EL (cell line): ENCODE data around the gene MOSPD2.

Experiments
- DNase-seq: peaks from one replicate; pipeline ENCODE4 v3.0.0-alpha.2; 2016

MOSPD2 gene

GRCh38 chrX:14872851-14873675, at the start of gene MOSPD2, which contains the start of gene FANCB:
Gene MOSPD2 (plus strand): TSS chrX:14873421. CDS start chrX:14873529, 108 bp downstream.
Gene FANCB (minus strand): TSS chrX:14873069. CDS start chrX:14865510, 7,559 bp downstream.
- peak; percentile 93 for DNase-seq

DNA sequence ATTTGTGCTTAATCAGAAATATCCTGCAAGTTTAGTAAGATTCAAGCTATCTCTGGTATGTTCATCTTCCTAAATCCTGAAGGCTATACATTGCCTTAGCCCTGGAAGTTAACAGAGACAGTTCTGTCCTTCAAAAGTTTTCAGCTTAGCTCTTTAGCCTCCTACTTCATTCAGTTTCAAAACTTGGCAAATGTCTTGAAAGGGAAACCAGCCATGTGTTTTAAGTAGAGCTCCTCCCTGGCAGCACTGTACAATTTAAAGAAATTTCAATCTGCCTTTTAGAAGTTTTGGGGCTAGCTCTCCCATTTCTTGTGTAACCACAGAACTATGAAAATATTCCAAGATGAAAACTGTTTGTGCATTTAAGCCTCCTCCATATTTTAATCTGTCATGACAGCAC, 47.4 kb upstream of the MOSPD2 start:
- no peak for DNase-seq

- no peak for DNase-seq
Observed at GRCh38 chrX:14826319-14826718, 46.9 kb upstream of the MOSPD2 start.

DNA sequence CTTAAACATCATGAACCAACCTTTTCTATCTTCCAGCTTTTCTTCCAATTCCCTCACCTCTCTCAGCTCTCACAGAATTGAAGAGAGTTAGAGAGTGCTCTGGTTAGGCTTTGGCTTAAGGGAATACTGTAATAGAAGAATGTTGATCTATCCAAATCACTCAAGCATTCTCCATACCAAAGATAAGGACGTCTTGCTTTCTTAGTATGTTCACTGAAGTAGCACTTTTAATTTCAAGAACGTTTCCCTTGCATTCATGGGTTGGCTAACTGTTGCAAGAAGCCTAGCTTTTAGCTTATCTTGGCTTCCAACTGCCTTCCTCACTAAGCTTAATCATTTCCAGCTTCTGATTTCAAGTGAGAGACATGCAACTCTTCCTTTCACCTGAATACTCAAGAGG, 43.6 kb upstream of the MOSPD2 start:
- DNase-seq: no peak

DNA sequence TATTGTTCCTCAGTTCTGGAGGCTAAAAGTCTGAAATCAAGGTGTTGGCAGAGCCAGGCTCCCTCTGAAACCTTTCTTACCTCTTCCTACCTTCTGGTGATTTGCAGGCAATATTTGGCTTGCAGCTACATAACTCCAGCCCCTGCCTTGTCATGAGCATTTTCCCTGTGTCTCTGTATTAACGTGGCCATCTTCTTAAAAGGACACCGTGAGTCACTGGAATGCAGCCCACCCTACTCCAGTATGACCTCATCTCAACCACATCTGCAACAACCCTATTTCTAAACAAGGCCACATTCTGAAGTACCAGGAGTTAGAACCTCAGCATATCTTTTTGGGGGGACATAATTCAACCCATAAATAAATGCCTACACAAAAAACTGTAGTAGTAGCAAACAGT, 41.1 kb upstream of the MOSPD2 start:
- peak; percentile 72 for DNase-seq

- DNase-seq: peak; percentile 4
Observed at GRCh38 chrX:14832586-14832985, 40.6 kb upstream of the MOSPD2 start.

DNA sequence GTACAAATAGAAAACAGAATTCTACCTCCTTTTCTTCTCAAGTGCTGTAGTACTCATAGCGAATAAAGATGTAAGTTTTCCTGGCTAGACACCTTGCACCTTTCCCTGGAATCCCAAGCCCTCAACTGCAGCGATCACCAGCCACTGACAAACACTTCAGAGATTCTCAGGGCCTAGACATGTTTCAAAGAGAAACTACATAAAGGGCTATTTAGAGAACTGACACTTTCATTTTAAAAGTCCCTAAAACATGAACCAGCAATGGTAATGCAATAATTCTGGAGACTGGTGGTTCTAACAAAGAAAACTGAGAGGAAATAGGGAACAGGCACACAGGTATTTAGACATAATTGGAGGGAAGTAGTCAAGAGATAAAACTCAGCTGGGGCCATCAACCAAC, 36.1 kb upstream of the MOSPD2 start:
- DNase-seq: no peak

DNA sequence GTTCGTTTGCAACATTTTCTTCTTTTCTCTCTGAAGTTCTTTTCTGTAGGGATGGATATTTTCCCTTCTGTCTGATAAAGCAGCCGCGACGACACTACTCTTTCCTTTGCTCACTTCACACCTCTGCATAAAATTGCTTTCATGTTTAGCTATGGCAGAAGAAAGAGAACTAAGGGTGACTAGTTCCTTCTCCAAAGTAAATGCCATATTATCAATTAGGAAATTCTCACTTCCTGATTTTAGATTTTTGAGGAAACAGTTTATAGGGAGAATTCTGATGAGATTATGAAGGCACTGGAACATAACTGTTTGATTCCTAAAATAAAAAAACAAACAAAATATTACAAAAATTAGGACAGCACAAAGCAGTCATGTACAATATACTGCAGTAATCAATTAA, 29.6 kb upstream of the MOSPD2 start:
- DNase-seq: no peak

GRCh38 chrX:14851526-14851925, 21.7 kb upstream of the MOSPD2 start:
- no peak for DNase-seq

DNA sequence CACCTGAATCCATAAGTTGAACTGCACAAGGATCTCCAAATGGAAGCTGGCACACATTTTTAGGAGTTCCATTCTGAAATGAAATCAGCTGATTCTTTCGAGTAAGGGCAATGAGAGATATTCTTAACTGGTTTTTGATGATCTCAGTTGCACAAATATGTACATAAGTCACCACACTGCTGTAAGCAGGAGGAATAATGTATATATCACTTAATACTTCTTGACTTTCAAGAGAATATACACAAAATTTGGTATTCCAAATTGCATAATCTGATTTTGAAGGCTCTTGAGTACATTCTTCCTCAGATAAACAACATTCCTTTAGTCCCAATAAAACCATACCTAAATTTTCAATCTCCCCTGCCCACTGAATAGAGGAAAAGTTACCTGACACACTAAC, 8.6 kb upstream of the MOSPD2 start:
- peak; percentile 62 for DNase-seq

- peak; percentile 49 for DNase-seq
Observed at GRCh38 chrX:14865201-14865600, 8.0 kb upstream of the MOSPD2 start.

DNA sequence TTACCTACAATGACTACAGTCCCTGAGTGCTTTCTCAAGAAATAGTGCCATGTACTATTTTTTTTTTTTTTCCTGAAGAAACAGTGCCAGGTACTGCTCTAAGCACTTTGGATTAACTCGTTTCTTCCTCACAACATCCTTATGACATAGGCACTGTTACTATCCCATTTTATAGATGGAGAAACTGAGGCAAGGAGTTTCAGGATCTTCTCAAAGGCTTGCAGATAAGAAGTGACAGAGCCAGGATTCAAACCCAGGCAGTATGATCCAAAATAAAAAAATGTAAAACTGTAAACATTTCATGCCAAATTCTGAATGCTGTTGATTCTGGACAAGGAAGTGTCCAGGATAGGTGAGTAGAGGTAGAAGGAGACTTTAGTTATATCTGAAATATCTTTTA, 1.5 kb upstream of the MOSPD2 start:
- DNase-seq: no peak

DNA sequence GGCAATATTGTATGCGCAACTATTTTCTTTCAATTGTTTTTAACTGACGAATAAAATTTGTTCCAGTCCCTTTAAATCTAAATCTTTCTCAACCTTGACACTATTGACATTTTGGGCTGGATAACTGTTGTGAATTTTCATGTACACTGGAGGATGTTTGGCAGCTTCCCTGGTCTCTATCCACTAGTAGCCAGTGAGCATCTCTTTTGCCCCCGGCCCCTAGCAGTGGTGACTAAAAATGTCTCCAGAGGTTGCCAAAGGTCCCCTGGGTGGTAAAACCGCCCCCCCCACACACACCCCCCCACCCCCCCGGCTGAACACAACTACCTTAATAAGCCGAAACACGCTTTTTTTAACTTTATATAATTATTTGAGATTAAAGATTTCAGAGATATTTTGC, 866 bp upstream of the MOSPD2 start:
- no peak for DNase-seq

DNA sequence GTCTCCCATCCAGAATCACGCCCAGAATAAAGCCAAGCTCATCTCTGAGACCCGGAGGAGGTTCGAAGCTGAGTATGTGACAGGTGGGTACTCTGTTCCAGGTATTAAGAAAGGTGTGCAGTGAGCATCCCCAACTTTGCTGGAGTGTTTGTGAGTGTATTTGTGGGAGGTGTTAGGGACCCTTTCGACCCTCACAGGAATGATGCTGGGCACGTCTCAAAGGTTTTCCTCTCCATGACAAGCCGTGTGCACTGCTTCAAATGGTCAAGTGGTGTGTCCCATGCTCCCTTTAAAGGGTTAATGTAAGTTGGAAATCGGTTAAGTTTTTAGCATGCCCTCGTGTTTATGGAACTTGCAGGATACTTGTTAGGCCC, 442 bp downstream of the MOSPD2 start:
- DNase-seq: no peak

- DNase-seq: no peak
Observed at GRCh38 chrX:14875624-14876023, 2.4 kb downstream of the MOSPD2 start.

DNA sequence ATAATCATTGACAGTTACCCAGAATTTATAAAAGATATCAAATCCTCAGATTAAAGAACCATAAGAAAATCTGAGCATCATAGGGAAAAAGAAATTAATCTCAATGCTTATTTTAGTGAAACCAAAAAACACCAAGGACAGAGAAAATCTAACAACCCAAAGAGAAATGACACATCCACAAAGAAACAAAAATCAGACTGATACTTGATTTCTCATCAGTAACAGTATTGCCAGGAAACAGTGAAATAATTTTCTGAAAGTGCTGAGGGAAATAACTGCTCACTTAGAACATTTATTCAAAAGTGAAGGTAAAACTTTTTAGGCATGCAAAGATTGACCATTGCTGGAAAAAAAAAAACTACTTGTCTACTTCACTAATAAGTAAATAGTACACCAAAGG, 10.6 kb downstream of the MOSPD2 start:
- no peak for DNase-seq

DNA sequence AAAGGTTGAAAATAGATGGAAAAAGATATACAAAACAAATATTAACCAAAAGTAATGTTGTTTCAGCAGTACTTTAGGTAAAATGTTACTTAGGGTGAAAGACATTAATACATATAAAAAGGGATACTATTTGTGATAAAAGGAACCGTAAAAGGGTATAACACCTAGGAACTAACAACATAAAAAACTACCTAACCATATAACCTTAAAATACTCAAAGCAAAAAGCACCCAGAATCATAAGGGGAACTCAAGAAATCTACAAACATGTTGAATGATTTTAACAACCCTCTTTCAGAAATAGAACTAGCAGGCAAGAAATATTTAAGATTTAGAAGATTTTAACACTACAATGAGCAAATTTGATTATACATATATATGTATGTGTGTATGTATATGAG, 11.5 kb downstream of the MOSPD2 start:
- no peak for DNase-seq

DNA sequence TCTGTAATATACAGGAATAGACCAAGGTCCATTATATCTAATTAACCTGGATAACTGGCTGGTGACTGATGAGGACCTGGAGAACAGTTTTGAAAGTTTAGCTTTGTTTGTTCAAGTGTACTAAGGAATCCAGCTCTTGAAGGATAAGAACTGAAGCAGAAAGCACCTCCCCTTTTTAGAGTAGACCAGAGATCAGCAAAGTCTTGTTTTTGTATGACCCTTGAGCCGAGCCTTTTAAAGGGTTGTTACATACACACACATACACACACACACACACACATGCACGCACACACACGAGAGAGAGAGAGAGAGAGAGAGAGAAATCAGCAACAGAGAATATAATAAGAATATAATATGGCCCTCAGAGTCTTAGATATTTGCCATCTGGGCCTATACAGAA, 13.0 kb downstream of the MOSPD2 start:
- DNase-seq: no peak

DNA sequence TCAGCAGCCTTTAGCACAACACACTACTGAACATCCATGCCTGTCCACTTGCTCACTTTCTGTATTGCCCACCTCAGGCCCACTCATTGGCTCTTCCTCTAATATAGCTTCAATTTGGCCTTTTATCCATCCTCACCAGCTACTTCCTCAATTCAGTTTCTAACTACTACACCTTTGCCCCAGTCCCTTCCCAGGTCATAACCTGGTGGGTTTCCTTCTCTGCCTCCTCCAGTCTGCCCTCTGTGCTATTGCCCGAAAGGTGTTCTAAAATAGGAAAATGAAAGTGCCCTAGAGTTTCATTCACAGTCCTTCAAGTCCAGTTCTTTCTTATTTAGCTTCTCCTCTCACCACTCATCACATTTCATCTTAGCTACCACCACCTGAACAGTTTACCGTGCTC, 23.1 kb downstream of the MOSPD2 start:
- no peak for DNase-seq

GRCh38 chrX:14897042-14897441, 23.8 kb downstream of the MOSPD2 start:
- no peak for DNase-seq

DNA sequence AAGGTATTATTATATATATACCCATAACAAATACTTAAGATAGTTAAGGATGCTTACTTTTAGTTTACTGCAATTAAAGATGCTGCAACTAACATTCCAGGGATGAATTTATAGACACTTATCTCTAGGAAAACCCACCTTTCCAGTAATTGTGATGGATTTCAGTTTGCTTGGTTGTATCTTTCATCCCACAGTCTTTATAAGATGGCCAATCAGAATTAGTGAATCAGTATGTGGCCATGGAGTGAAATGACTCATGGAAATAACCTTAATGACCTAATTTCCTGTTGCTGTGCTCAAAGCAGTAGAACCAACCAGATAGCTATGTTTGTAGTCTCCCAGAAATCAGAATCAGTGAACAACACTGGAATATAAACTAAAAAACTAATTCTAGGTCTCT, 26.4 kb downstream of the MOSPD2 start:
- peak; percentile 65 for DNase-seq

DNA sequence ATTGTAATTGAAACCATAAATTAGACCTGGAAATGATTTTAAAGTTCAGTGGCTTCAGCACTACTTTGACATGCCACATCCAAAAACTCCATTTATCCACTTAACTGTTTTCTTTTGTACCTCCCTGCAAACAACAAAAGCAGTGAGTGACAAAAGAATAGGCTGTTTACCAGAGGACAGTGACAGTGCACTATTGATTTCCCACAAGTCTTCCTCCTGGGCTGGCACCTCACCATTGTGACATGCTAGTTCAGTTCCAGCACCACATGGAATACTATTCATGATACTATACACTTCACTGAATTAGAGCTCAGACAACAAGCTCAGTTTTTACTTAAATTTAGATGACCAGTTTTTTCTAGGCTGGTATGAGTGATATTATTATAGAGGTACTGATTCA, 29.3 kb downstream of the MOSPD2 start:
- DNase-seq: no peak

DNA sequence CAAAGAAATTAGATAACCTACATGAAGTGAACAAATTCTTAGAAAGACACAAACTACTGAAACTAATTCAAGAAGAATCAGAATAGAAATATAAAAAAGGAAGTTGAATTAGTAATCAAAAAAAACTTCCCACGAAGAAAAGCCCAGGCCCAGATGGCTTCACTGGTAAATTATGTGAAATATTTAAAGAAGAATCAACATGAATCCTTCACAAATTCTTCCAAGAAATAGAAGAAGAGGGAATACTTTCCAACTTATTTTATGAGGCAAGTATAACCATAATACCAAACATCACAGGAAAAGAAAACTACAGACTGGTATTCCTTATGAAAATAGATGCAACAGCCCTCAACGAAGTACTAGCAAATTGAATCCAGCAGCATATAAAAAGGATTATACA, 30.7 kb downstream of the MOSPD2 start:
- peak; percentile 52 for DNase-seq

DNA sequence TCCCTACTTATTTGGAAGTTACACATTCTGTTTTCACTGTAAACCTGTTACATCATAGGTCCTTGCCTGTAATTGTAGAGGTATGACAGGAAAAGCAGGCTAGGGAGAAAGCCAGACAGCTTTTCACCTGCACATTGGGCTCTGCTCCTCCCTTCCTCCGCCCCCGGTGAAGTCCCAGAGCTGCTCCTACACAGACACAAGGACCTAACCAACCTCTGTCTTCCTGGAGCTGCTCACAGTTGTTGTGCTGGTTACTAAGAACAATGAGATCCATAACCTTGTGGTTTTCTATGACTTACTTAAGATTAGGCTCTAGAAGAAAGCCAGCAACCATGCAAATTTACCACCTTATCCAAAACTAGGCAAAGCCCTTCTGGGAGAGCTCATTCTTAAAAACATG, 40.0 kb downstream of the MOSPD2 start:
- no peak for DNase-seq

- DNase-seq: no peak
Observed at GRCh38 chrX:14915596-14915995, 42.4 kb downstream of the MOSPD2 start.
